HCT116 (cell line): Measurements from ENCODE around the gene PLSCR4.

Experiments
- SIN3A ChIP-seq: IDR thresholded peaks from 2 replicates; pipeline ENCODE4 v1.6.1; 2012; ENCODE audit warnings: low read depth
- TF ChIP-seq, protein P1 (sequence below), 3 experiments: fragments of 200-600 bp in 1 of 3; sonication (generic) in 1 of 3; IDR thresholded peaks in 2 of 3; conservative IDR thresholded peaks in 1 of 3; 2 replicates each; pipeline ENCODE4 v1.5.1; 2012 to 2017; ENCODE audit warnings: low read depth in 2 of 3, low read length in 2 of 3, antibody characterized with exemption in 1 of 3, borderline replicate concordance in 1 of 3, control low read depth in 1 of 3, mild to moderate bottlenecking in 1 of 3, mixed read lengths in 1 of 3, mixed run types in 1 of 3, moderate library complexity in 1 of 3; ENCODE audit not compliant: insufficient read depth in 1 of 3

DNA sequence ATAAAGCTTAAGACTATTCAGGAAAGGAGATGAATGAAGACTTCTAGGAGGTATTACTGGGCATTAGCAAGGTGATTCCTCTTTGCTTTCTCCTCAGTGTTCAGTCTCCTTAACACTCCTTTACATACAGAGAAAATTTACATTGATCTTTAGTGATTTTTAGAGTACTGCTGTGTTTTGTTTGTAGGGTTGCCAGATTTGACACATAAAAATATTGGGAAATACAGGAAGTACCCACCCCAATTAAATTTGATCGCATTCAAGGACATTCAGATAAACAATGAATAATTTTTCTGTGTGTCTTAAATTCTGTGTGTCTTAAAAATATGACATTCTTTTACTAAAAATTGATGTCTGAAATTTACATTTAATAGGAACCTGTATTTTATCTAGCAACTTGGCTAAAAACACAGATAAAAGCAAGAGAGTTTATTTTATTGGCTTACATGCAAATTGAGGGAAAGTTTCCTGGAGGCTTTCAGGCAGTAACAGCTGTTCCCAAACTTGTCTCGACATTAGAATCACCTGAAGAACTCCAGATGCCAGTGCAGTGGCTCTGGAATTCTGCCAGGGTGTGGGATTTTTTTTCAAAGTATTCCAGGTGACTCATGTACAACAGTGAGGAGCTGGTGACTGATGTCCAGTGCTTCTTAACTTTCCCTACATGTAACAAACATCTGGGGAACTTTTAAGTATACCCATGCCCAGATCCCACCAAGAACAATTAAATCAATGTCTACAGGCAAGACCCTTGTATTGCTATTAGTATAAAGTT lies 66.5 kb downstream of the PLSCR4 start:
- TF ChIP-seq, protein P1, sequence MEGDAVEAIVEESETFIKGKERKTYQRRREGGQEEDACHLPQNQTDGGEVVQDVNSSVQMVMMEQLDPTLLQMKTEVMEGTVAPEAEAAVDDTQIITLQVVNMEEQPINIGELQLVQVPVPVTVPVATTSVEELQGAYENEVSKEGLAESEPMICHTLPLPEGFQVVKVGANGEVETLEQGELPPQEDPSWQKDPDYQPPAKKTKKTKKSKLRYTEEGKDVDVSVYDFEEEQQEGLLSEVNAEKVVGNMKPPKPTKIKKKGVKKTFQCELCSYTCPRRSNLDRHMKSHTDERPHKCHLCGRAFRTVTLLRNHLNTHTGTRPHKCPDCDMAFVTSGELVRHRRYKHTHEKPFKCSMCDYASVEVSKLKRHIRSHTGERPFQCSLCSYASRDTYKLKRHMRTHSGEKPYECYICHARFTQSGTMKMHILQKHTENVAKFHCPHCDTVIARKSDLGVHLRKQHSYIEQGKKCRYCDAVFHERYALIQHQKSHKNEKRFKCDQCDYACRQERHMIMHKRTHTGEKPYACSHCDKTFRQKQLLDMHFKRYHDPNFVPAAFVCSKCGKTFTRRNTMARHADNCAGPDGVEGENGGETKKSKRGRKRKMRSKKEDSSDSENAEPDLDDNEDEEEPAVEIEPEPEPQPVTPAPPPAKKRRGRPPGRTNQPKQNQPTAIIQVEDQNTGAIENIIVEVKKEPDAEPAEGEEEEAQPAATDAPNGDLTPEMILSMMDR (IDR thresholded peaks at IDR 0.05 in 2 of 3, conservative IDR thresholded peaks at IDR 0.05 in 1 of 3; ENCODE audit: borderline replicate concordance in 1 of 3, insufficient read depth in 1 of 3, low read depth in 2 of 3, low read length in 2 of 3) = no peak
- TF ChIP-seq SIN3A = no peak
